LNCAP (cell line): ENCODE results near the gene SS18L1.

Experiments
- TF ChIP-seq, protein P1 (sequence below): fragments of 450-650 bp; IDR thresholded peaks from 2 replicates; pipeline ENCODE4 v1.5.1; 2017; ENCODE audit warnings: mild to moderate bottlenecking

SS18L1 gene

DNA sequence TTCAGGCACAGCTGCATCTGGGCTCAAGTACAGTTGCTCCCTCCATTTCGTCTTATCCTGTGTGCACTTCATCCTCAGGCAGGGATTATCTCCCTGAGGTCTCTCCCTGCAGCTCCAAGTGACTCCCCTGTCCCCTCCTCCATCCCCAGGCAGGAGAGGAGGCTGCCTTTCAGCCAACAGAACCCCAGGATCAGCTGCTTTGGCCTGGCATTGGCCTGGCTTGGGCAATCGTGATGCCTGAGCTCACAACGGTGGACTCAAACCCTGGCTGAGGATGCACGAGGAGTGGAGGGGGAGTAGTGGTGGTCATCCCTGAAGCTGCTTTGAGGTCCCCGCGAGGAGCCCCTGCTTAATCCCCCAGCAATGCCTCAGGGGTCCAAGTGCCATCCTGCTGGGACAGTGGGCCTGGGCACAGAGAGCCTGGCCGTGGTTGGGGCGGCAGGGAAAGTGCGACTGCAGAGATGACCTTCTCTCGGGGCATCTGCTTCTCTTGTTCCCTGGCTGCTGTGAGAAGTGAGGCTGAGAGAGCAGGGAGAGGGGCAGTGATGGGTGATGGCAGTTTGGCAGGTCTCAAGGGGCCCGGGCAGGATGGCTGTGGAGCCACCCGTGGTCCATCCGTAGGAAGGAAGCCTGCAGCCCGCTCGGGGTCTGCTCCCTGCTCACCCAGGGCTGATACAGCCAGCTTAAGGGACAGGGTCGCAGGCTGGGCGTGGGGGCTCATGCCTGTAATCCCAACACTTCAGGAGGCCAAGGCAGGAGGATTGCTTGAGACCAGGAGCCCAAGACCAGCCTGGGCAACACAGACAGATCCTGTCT, 82.5 kb downstream of the SS18L1 start:
- TF ChIP-seq, protein P1, sequence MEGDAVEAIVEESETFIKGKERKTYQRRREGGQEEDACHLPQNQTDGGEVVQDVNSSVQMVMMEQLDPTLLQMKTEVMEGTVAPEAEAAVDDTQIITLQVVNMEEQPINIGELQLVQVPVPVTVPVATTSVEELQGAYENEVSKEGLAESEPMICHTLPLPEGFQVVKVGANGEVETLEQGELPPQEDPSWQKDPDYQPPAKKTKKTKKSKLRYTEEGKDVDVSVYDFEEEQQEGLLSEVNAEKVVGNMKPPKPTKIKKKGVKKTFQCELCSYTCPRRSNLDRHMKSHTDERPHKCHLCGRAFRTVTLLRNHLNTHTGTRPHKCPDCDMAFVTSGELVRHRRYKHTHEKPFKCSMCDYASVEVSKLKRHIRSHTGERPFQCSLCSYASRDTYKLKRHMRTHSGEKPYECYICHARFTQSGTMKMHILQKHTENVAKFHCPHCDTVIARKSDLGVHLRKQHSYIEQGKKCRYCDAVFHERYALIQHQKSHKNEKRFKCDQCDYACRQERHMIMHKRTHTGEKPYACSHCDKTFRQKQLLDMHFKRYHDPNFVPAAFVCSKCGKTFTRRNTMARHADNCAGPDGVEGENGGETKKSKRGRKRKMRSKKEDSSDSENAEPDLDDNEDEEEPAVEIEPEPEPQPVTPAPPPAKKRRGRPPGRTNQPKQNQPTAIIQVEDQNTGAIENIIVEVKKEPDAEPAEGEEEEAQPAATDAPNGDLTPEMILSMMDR, result no peak

DNA sequence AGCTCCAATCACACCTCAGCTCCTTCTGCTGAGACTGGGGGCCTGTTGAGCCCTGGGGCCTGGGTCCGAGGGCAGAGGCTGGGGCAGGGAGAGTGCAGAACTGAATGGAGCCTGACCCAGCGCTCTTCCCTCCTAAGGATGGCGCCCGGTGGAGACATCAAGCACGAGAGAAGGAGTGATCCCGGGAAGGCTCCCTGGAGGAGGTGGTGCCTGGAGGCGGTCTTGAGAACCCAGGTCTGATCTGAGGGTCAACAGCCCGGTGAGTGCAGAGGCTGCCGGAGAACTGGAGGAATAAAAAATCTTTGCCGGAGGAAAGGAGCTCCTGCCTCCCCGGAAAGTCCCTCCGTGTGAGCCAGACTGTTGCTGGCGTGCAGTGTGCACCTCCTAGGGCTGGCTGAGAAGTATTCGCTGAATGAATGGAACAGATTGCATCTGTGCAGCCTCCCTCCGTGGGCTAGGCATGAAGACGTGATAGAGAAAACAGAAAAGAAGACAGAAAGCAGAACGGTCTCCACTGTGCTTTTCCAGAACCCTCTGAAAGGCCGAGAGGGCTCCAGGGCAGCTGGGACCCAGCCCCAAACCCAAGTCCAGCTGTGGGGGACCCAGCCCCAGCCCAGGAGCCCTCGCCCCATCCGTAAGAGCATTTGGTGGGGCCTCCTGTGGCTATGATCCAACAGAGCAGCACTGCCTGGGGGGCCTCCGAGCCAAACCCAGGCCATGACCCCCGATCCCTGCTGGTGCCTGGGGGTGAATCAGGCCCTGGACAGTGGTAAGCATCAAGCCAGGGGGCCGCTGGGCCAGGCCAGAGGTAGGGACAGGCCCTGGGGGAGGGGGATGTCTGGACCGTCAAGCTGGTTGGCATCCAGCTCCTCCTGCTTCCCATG, 83.4 kb downstream of the SS18L1 start:
- TF ChIP-seq, protein P1, result no peak

DNA sequence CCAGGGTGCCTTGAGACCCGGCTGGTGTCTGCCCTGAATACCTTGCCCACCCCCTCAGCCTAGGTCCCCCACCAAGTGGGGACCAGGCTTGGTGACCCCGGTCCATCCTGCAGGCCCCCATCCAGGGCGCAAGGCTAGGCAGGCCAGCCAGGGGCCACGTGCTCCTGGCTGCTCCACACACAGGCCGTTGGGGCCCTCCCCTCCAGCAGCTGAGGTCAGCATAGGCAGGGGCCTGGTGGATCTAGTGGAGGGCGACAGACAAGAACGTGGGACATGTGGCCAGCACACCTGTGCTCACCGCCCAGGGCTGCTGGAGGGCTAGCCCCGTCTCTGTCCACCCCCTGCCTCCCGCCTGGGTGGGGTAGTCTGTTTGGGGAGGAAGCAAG, 84.0 kb downstream of the SS18L1 start:
- TF ChIP-seq, protein P1, result no peak

DNA sequence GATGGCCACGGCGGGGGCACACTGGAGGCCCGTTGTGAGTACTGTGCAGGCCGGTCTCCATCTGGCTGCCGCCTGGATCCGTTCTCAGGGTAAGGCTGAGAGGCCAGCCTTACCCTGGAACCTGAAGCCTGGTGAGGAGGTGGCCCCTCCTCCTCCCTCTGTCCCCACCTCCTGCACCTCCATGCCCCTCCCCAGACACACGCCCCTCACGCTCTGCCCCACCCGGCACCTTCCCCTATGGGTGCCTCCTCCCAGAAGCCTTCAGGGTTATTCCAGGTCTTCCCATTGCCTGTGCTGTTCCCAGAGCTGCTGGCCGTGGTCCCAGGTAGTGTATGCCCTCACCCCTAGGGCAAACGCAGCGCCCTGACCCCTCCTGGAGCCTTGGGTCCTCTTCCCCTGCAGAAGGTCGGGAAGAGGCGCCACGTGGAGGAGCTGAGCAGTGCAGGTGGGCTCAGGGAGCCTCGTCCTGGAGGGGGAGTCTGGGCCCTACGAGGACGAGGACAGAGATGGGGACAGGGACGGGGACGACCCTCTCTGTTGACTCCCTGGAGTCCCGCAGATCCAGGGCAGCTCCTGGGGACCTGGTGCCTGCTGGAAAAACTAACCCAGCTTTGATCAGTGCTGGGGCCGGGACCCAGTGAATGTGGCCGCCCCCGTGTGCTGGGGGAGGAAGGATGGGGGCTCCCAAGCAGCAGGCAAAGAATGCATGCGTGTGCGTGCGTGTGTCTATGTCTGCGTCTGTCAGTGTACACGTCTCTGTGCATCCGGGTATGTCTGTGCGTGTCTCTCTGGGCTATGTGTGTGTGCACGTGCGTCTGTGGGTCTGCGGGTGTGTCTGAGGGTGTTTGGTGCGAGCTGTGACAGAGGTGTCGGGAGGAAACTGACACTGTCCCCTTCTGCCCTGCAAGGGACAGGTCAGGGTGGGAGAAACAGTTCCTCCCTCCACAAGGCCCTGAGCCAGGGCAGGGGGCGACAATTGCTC, 84.7 kb downstream of the SS18L1 start:
- TF ChIP-seq, protein P1, result no peak

DNA sequence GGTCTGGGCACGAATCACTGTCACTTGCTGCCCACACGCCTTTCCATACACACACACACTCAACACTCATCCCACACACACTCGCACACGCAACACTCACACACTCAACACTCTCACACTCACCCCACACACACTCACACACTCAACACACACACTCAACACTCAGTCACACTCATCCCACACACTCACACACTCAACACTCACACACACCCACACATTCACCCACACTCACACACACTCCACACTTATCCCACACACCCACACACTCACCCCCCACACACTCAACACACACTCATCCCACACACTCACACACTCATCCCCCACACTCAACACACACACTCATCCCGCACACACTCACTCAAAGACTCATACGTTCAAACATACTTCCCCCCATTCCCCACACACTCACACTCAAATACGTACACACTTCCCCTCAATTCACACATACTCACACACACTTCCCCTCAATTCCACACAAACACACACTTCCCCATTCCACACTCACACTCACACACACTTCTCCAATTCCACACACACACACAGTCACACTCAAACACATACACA, 85.5 kb downstream of the SS18L1 start:
- TF ChIP-seq, protein P1, result no peak

DNA sequence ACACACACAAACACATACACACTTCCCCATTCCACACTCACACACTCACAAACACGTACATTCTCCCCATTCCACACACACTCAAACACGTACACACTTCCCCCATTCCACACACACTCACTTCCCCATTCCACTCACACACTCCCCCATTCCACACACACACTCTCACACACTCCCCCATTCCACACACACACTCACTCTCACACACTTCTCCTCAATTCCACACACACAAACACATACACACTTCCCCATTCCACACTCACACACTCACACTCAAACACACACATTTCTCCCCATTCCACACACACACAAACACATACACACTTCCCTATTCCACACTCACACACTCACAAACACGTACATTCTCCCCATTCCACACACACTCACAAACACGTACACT, 86.1 kb downstream of the SS18L1 start:
- TF ChIP-seq, protein P1, result no peak
